ENCODE data around the gene SERTAD3.

DNA sequence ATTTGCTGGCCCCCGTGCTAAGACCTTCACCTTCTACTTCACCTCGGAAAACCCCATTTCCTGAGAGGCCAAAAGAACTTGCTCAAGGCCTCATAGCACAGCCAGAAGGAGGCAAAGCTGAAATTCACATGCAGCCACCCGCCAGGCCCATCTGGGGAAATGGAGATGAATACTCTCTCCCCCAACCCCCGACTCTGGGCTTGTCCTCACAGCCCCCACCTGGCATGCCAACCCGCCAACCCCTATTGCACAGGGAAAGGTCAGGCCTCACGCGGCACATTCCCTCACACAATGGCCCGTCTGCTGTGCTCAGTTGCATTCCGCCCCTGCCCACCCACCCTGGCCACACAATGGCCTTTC lies 34.1 kb downstream of the SERTAD3 start:
- TF ChIP-seq, protein P1, sequence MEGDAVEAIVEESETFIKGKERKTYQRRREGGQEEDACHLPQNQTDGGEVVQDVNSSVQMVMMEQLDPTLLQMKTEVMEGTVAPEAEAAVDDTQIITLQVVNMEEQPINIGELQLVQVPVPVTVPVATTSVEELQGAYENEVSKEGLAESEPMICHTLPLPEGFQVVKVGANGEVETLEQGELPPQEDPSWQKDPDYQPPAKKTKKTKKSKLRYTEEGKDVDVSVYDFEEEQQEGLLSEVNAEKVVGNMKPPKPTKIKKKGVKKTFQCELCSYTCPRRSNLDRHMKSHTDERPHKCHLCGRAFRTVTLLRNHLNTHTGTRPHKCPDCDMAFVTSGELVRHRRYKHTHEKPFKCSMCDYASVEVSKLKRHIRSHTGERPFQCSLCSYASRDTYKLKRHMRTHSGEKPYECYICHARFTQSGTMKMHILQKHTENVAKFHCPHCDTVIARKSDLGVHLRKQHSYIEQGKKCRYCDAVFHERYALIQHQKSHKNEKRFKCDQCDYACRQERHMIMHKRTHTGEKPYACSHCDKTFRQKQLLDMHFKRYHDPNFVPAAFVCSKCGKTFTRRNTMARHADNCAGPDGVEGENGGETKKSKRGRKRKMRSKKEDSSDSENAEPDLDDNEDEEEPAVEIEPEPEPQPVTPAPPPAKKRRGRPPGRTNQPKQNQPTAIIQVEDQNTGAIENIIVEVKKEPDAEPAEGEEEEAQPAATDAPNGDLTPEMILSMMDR (IDR thresholded peaks at IDR 0.05), result no peak
- TF ChIP-seq POLR2A (IDR thresholded peaks at IDR 0.05), result no peak
